ENCODE measurements around the gene RASSF1.
A peak's percentile ranks its signal among the peaks of the same experiment; 100 is the strongest.

Gene RASSF1

DNA sequence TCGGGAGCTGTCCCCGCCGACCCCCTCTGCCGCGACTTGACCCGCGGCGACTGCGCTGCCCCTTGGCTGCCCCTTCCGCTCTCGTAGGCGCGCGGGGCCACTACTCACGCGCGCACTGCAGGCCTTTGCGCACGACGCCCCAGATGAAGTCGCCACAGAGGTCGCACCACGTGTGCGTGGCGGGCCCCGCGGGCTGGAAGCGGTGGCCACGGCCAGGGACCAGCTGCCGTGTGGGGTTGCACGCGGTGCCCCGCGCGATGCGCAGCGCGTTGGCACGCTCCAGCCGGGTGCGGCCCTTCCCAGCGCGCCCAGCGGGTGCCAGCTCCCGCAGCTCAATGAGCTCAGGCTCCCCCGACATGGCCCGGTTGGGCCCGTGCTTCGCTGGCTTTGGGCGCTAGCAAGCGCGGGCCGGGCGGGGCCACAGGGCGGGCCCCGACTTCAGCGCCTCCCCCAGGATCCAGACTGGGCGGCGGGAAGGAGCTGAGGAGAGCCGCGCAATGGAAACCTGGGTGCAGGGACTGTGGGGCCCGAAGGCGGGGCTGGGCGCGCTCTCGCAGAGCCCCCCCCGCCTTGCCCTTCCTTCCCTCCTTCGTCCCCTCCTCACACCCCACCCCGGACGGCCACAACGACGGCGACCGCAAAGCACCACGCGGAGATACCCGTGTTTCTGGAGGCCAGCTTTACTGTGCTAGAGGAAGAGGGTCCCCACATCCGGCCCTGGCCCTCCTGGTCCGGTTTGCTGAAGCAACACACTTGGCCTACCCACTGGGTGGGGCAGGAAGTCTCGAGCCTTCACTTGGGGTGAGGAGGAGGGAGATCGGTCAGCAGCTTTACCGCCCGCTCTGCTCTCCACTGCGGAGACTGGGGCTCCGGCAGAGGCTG, at the start of gene RASSF1:
Gene RASSF1 (minus strand): TSS at position 389 of the 882 bp plus-strand sequence. CDS start 31 bp downstream, at position 358.
- peak; percentile 53 for DNase-seq

GRCh38 chr3:50389414-50389767, 48.8 kb upstream of the RASSF1 start:
- no peak for DNase-seq

- DNase-seq: no peak
Observed at GRCh38 chr3:50388720-50389413, 48.2 kb upstream of the RASSF1 start.

DNA sequence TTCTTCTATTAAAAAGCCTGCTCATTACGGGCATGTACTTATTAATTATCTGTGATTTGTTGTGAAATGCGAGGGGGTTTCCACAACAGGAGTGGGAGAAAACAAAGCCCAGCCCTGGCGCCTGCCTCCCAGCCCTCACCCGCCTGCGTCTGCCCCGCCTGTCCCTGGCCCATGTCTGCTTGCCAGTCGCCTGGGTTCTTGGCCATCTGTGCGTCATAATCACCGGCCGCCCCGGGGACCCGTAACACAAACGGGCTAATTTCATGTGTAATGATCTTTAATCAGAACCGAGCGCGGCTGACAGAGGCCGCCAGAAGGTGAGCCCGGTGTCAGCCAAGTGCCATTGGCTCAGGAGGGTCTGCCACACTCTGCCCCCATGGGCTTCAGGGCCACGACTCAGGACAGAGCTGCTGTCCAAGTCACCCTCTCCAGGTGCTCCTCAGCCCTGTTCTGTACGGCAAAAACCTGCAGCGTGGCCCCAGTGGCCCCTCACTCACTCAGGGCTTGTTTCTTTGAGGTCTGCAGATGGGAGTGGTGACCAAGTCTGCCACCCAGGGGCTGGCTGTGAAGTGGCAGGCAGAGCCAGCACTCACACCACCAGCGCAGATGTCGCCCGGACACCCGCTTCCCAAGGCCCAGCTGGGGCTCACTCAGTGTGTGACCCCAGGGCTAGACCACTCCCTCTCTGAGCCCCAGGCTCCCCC, 47.5 kb upstream of the RASSF1 start:
- no peak for DNase-seq

DNA sequence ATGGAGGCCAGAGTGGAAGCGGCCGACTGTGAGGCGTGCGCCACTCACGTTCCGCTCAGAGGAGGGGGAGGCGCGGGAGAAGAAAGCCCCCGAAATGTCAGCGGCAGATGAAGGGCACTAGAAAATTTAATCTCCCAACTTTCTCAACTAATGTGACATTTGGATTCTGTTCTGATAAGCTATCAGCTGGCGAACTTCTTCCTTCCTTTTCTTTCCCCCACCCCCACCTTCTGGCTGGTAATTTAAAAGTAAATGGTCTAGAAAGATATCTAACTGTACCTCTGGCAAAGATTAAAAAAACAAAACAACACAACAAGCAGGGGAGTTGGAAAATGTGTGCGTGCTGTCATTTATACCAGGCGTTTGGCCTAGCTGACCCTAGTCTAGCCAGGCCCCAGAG, 45.1 kb upstream of the RASSF1 start:
- no peak for DNase-seq

- no peak for DNase-seq
Observed at GRCh38 chr3:50383750-50384149, 43.1 kb upstream of the RASSF1 start.

DNA sequence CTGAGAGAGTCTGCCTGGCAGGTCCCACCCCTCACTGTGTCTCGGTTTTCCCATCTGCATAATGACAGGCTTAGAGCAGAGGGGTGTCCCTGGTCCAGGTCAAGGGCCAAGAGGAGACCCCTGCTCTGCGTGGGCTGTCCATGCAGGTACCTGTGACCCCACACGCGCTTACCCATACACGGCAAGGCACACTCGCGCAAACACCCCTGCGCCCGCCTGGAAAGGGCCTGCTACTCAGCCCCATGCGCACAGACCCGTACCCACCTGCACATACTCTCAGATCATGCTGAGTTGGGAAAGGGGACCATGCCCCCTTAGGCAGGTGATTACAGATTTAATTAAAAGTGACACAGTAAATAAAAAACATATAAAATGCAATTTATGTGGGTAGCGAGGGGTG, 42.1 kb upstream of the RASSF1 start:
- no peak for DNase-seq

GRCh38 chr3:50381383-50381782, 40.7 kb upstream of the RASSF1 start:
- no peak for DNase-seq

DNA sequence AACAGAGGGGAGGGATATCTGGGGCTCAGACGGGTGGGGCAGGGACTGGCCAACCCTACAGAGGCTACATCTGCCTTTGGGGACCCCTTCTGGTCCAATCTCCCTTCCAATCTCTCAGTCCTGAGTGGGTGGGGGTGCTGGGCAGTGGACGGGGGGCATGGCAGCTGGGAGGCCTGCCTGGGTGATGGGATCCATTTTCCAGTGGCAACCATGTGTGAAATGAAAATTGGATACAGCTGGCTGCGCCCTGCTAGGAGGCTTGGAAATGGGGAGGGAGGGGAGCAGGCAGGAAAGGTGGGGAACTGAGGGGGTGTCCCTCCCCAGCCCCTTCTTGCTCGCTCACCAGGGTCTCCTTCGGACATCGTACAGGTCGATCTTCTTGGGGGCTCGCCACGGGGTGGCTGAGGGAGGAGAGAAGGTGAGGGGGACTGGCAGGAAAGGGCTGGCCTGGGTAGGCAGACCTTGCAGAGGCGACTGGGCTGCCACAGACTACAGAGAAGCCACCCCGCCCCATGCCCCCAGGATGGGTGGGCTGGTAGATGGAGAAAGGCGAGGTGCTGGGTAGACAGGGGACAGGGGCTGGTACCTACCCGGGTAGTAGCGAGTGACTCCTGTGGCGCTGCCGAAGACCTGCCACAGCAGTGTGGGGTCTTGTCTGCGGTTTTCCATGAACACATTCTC, 39.9 kb upstream of the RASSF1 start:
- no peak for DNase-seq

GRCh38 chr3:50378757-50379156, 38.1 kb upstream of the RASSF1 start:
- DNase-seq: no peak

DNA sequence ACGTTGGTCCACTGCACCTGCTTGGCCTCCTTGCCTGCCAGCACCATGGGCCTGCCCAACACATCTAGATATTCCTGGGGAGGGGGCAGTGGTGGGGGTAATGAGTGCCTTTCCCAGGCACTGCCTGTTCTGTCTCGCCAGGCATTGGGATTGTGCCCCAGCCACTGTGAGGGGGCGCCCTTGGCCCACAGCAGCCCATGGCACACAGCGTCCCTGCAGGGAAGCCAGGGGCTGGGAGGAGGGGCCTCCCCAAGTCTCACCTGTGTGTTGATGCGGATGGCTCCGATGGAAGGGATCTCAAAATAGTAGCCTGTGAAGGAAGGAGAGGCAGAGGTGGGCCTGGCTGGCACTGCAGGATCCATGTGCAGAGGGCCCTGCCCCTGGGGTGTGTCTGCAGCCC, 37.4 kb upstream of the RASSF1 start:
- DNase-seq: no peak

GRCh38 chr3:50375258-50375931, 34.8 kb upstream of the RASSF1 start:
- no peak for DNase-seq

- DNase-seq: no peak
Observed at GRCh38 chr3:50374363-50375257, 34.0 kb upstream of the RASSF1 start.

GRCh38 chr3:50373146-50374051, 32.8 kb upstream of the RASSF1 start:
- DNase-seq: no peak

GRCh38 chr3:50372349-50372748, 31.7 kb upstream of the RASSF1 start:
- DNase-seq: no peak

GRCh38 chr3:50371133-50371685, 30.6 kb upstream of the RASSF1 start:
- no peak for DNase-seq

DNA sequence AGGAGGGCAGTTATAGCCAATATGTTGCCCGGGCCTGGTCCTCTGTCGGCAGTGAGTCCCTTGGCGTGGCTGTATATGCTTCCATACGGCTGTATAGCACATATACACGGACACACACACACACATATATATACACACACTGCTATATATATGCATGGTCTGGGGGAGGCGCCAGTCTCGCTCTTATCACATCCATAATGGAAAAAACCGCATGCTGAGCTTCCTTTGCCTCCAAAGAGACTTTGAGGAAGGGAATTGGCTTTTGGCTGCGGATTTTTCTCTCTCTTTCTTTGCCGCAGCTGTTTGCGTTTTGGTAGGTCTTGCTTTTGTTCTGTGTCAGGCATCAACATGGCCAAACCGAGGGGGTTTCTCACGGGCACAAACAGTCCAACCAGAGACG, 30.0 kb upstream of the RASSF1 start:
- DNase-seq: no peak

GRCh38 chr3:50369012-50369670, 28.5 kb upstream of the RASSF1 start:
- DNase-seq: no peak

GRCh38 chr3:50365842-50366220, 25.2 kb upstream of the RASSF1 start:
- DNase-seq: no peak
